Liver (tissue), 3 donors: Measurements from ENCODE around the gene CPAMD8.

Experiments
- ATF3 ChIP-seq: IDR thresholded peaks from 2 replicates; pipeline ENCODE4 v1.6.1; 2016; ENCODE audit warnings: antibody characterized with exemption
- FOXA1 ChIP-seq: IDR thresholded peaks from 2 replicates; pipeline ENCODE4 v1.6.1; 2016; ENCODE audit warnings: antibody characterized with exemption
- GABPA ChIP-seq, 2 donors: IDR thresholded peaks in 1 of 2; conservative IDR thresholded peaks in 1 of 2; 2 replicates each; pipeline ENCODE4 v1.6.1; 2016; ENCODE audit warnings: antibody characterized with exemption in 2 of 2, mild to moderate bottlenecking in 1 of 2, moderate library complexity in 1 of 2
- JUND ChIP-seq, 2 donors: IDR thresholded peaks; 2 replicates each; pipeline ENCODE4 v1.6.1; 2016; ENCODE audit warnings: antibody characterized with exemption in 2 of 2
- MAX ChIP-seq: IDR thresholded peaks from 2 replicates; pipeline ENCODE4 v1.6.1; 2016; ENCODE audit warnings: antibody characterized with exemption
- RAD21 ChIP-seq, 2 donors: IDR thresholded peaks; 2 replicates each; pipeline ENCODE4 v1.6.1; 2016; ENCODE audit warnings: antibody characterized with exemption in 2 of 2, mild to moderate bottlenecking in 2 of 2
- REST ChIP-seq: IDR thresholded peaks from 2 replicates; pipeline ENCODE4 v1.6.1; 2016; ENCODE audit warnings: antibody characterized with exemption, mild to moderate bottlenecking
- RXRA ChIP-seq, 2 donors: IDR thresholded peaks; 2 replicates each; pipeline ENCODE4 v1.6.1; 2017 to 2018; ENCODE audit warnings: antibody characterized with exemption in 2 of 2, mild to moderate bottlenecking in 1 of 2
- SP1 ChIP-seq: IDR thresholded peaks from 2 replicates; pipeline ENCODE4 v1.6.1; 2018; ENCODE audit warnings: antibody characterized with exemption, mild to moderate bottlenecking
- TAF1 ChIP-seq: conservative IDR thresholded peaks from 2 replicates; pipeline ENCODE4 v1.6.1; 2016; ENCODE audit warnings: antibody characterized with exemption, mild to moderate bottlenecking
- YY1 ChIP-seq: IDR thresholded peaks from 2 replicates; pipeline ENCODE4 v1.6.1; 2016; ENCODE audit warnings: antibody characterized with exemption, mild to moderate bottlenecking
- TF ChIP-seq, protein P1 (sequence below): fragments of 150-350 bp; IDR thresholded peaks from 2 replicates; pipeline ENCODE4 v1.5.1; 2017; ENCODE audit warnings: improper control_type of control experiment, low read depth, low read length; ENCODE audit not compliant: missing input control
- donor health status: healthy.
- donor health status: healthy.

GRCh38 chr19:16922592-16922934 is 104.0 kb downstream of the CPAMD8 start:
- TF ChIP-seq FOXA1, result no peak
- TF ChIP-seq, protein P1, sequence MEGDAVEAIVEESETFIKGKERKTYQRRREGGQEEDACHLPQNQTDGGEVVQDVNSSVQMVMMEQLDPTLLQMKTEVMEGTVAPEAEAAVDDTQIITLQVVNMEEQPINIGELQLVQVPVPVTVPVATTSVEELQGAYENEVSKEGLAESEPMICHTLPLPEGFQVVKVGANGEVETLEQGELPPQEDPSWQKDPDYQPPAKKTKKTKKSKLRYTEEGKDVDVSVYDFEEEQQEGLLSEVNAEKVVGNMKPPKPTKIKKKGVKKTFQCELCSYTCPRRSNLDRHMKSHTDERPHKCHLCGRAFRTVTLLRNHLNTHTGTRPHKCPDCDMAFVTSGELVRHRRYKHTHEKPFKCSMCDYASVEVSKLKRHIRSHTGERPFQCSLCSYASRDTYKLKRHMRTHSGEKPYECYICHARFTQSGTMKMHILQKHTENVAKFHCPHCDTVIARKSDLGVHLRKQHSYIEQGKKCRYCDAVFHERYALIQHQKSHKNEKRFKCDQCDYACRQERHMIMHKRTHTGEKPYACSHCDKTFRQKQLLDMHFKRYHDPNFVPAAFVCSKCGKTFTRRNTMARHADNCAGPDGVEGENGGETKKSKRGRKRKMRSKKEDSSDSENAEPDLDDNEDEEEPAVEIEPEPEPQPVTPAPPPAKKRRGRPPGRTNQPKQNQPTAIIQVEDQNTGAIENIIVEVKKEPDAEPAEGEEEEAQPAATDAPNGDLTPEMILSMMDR, result no peak
- no peak for TF ChIP-seq MAX
- no peak for TF ChIP-seq TAF1
- TF ChIP-seq RAD21 (IDR thresholded peaks at IDR 0.05), result no peak
- no peak for TF ChIP-seq ATF3
- TF ChIP-seq REST, result no peak
- TF ChIP-seq RXRA (IDR thresholded peaks at IDR 0.05), result no peak
- no peak for TF ChIP-seq JUND (IDR thresholded peaks at IDR 0.05)
- no peak for TF ChIP-seq GABPA (IDR thresholded peaks at IDR 0.05 in 1 of 2, conservative IDR thresholded peaks at IDR 0.05 in 1 of 2)
- TF ChIP-seq YY1, result no peak
- TF ChIP-seq SP1, result no peak
